Gastroesophageal sphincter (tissue), 3 donors: ENCODE data around the gene TMEM45A.

Experiments
- CTCF ChIP-seq, 4 experiments: fragments of 200-600 bp in 2 of 4; fragments of 450-650 bp in 2 of 4; sonication (generic) in 1 of 4; IDR thresholded peaks; one replicate each; pipeline ENCODE4 v1.5.1; 2017 to 2019; ENCODE audit warnings: antibody characterized with exemption in 4 of 4, mild to moderate bottlenecking in 2 of 4, moderate library complexity in 2 of 4
- EP300 ChIP-seq: sonication (generic); formaldehyde crosslinking; IDR thresholded peaks from one replicate; pipeline ENCODE4 v1.6.1; 2017; ENCODE audit warnings: antibody characterized with exemption, mild to moderate bottlenecking
- POLR2A ChIP-seq, 2 donors: fragments of 450-650 bp; IDR thresholded peaks; one replicate each; pipeline ENCODE4 v1.6.1; 2017; ENCODE audit warnings: antibody characterized with exemption in 2 of 2, mild to moderate bottlenecking in 2 of 2, moderate library complexity in 1 of 2

- TF ChIP-seq CTCF (IDR thresholded peaks at IDR 0.05), result no peak
- TF ChIP-seq POLR2A (IDR thresholded peaks at IDR 0.05), result no peak
- no peak for TF ChIP-seq EP300
Observed at GRCh38 chr3:100486808-100487207, 5.6 kb upstream of the TMEM45A start.
